Measurements from ENCODE around the gene LMO4.

LMO4 gene

DNA sequence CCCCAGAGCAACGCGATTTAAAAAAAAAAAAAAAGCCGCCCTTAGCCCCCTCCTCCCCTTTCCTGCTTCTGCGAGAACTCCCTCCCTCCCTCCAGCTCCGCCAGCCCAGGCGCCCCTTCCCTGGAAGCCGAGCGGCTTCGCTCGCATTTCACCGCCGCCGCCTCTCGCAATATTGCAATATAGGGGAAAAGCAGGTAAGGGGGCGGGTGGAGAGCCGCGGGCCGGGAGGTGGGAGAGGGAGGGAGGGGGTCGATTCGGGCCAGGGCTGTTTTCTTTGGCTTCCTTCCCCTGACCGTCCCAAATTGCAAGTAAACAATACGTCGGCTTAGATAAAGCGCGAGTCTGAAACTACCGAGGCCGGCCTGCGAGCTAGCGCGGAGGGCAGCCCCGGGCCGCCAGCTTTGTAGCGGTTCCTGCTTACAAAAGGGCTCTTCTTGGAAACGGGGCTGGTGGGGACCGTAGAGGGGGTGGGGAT is 408 bp downstream of the LMO4 start:
- DNase-seq, result peak; percentile 57

DNA sequence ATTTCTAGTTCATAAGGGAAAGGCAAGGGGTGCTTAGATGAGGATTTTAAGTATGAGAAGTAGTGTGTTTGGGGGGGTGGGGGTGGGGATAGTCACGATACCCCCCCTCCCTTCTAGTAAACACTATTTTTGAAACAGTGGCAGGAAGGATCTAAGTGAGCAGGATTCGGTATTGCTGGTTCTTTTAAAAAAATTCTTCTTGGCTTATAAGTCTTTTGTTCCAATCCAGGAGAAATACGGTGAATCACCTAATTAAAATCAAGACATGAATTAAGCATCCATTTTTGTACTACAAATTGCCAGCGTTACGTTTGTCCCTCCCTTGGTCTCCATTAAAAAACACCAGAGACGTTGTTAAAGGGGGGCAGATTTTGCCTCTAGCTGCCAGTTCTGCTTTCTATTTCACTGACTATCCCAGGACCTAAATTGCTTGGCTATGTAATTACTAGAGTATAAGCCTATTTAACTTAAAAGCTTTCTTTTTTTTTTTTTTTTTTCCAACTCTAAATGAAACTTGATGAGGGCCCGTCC is 911 bp downstream of the LMO4 start:
- DNase-seq, result no peak

GRCh38 chr1:87330057-87330884 is 1.6 kb downstream of the LMO4 start:
- peak; percentile 6 for DNase-seq

DNA sequence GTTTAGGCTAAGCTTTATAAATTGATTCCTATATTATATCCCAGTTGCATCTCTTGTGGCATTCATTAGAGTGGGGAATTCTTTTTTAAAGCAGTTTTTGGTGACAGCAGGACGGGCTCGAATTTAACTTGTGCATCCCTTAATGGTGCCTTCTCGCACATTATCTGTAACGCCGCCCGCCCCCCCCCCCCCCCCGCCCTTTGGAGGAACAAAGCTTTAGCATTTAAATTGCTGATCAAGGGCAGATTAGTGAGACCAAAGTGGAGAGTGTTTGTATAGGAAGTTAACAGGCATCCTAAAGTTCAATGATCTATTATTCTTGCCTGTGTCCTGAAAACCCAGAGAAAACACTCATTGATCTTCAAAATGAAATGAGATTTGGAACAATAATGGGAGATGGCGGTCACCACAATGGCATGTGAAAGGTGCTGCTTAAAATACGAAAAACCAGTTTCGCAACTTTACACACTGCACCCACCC is 2.2 kb downstream of the LMO4 start:
- DNase-seq, result no peak

- peak; percentile 72 for DNase-seq
These were observed 2.9 kb downstream of the LMO4 start for GRCh38 chr1:87331365-87332241.

GRCh38 chr1:87333692-87334347 is 5.1 kb downstream of the LMO4 start:
- DNase-seq, result no peak

DNA sequence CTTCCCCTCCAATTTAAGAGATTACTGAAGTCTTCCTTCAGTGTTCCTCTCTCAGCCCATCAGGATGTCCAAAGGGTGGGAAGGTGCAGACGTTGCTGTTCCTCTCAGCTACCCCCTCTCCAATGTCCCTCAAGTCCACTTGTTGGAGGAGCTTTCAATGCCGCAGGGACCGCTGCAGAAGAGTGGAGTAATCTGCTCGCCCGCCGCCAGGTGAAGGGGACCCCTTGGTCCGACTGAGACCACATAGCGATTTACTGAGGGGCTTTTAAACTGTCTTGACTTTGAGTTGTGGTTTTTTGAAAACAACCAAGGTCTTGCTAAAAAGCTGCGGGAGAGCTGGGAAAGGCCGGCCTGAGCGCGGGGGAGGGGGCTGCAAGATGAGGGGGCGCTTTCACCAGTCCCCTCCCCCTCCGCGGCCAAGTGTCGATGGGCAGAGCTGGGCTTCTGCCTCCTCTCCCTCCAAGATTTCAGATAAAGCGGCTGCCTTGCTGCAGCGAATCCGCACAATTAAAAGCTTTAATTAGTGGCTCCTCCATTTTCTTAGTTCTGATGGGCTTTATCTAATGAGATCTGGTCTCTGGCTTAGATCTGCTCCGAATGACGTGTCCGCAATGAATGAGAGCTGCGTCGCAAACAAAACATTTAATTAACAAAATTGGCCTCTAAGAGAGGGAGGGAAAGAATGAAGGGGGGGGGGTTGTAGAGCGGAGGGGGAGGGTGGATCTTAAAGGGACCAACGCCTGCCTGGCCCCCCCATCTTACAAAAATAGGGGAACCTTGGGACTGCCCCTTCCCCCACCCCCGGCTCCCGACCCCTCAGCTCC is 5.9 kb downstream of the LMO4 start:
- peak; percentile 23 for DNase-seq

GRCh38 chr1:87335175-87335884 is 6.7 kb downstream of the LMO4 start:
- DNase-seq, result peak; percentile 77

DNA sequence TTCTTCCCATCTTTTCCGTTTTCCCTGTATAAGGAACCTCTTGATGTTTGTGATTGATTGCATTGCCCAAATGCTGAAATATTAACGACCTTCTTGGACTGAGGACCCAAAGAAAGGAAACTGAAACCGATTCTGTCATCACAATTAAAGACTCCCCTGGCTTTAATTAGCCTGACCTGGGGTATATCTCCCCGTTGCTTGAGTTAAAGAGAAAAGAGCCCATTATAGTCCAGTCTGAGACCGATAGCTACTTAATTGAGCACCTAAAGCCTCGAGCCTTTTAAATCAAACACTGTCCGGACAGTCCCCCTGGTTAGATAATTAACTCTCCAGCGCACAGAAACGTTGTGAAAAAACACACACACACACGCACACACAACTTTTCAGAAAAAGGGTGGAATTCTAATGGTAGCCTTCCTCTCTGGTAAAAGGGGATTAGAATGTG is 8.0 kb downstream of the LMO4 start:
- no peak for DNase-seq

- DNase-seq, result no peak
These were observed 8.9 kb downstream of the LMO4 start for GRCh38 chr1:87337606-87338005.

- no peak for DNase-seq
These were observed 9.9 kb downstream of the LMO4 start for GRCh38 chr1:87338566-87338965.

DNA sequence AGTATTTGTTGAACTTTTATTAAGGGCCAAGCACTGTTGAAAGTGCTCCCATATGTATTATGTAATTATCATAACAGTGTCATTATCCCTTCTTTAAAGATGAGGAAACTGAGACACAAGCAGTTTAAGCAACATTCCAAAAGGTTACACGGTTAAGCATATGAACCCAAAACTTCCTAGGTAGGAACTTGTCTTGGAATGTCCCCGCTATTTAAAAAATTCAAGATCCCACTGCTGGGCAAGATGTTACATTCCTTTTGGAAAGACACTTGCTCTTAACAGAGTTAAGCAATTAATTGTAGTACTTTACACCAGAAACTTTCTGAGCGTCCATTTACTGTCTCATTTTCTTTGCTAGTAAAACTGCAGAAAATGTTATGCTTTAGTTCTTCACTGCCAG is 15.6 kb downstream of the LMO4 start:
- no peak for DNase-seq

GRCh38 chr1:87346130-87346814 is 17.6 kb downstream of the LMO4 start:
- DNase-seq, result no peak

GRCh38 chr1:87348341-87349019 is 19.8 kb downstream of the LMO4 start:
- no peak for DNase-seq

GRCh38 chr1:87349036-87349435 is 20.4 kb downstream of the LMO4 start:
- no peak for DNase-seq

- no peak for DNase-seq
These were observed 27.2 kb downstream of the LMO4 start for GRCh38 chr1:87355894-87356293.

- no peak for DNase-seq
These were observed 27.9 kb downstream of the LMO4 start for GRCh38 chr1:87356591-87356990.

DNA sequence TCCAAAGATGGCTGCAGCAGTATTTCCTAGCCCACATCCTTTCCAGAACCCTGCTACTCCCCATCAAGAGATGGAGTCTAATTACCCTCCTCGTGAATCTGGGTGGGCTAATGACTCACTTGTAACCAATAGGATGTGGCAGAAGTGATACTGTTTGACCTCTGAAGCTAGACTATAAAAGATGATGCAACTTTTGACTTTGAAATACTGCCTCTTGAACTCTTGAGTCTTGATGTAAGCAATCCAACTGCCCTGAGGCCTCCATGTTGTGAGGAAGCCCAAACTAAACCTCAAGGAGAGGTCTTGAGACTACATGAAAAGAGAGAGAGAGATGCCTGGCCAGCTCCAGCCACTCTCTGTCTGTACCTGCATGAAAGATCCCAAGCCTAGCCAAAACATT is 29.5 kb downstream of the LMO4 start:
- no peak for DNase-seq

- DNase-seq, result no peak
These were observed 30.9 kb downstream of the LMO4 start for GRCh38 chr1:87359586-87359985.
